Esophagus squamous epithelium (tissue), 4 donors: ENCODE data around the gene KCTD11.

Source experiments
- CTCF ChIP-seq, 6 experiments: fragments of 450-650 bp in 4 of 6; fragments of 200-600 bp in 2 of 6; sonication (generic) in 2 of 6; IDR thresholded peaks; one replicate each; pipeline ENCODE4 v1.5.1; 2016 to 2019; ENCODE audit warnings: antibody characterized with exemption in 6 of 6, mild to moderate bottlenecking in 4 of 6, moderate library complexity in 4 of 6
- POLR2A ChIP-seq, 4 donors: fragments of 450-650 bp; IDR thresholded peaks; one replicate each; pipeline ENCODE4 v1.6.1; 2017; ENCODE audit warnings: antibody characterized with exemption in 4 of 4, mild to moderate bottlenecking in 4 of 4, moderate library complexity in 3 of 4

GRCh38 chr17:7341842-7342241 is 10.1 kb upstream of the KCTD11 start:
- TF ChIP-seq POLR2A (IDR thresholded peaks at IDR 0.05): no peak
- TF ChIP-seq CTCF (IDR thresholded peaks at IDR 0.05): no peak
